SKM-1 treated with dmso at 0.1 percent for 144 hours (cell line): ENCODE measurements around the gene SSBP2.
A peak's percentile ranks its signal among the peaks of the same experiment; 100 is the strongest.
"Not testable (repeated sequence)": the region's sequence is repeated elsewhere in the genome, so short reads cannot be mapped to it uniquely, and the experiment has no call there.

Experiments
- DNase-seq: peaks from one replicate; lab custom pipeline; 2025; ENCODE audit not compliant: unreplicated experiment; lab: John Stamatoyannopoulos, UW

SSBP2 gene

DNA sequence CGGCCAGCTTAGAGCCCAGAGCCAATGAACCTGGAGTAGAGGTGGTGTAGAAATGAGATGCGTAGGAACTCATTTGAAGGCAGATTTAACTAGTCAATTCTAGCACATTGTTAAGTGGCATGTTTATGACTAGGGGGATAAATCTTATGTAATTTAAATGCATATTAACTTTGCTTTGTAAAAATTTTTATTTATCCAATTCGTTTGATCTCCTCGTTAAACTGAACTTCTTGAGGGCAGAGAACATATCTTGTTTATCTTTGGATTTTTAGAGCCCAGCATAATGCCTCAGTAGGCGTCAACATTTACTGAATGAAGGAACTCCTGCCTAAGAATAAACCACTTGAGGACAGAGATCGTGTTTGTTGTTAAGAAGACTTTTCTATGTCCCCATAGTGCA, 315.9 kb downstream of the SSBP2 start:
- no peak for DNase-seq

- DNase-seq: no peak
Observed at GRCh38 chr5:81429985-81430384, 320.9 kb downstream of the SSBP2 start.

GRCh38 chr5:81429363-81429762, 321.5 kb downstream of the SSBP2 start:
- DNase-seq: no peak

DNA sequence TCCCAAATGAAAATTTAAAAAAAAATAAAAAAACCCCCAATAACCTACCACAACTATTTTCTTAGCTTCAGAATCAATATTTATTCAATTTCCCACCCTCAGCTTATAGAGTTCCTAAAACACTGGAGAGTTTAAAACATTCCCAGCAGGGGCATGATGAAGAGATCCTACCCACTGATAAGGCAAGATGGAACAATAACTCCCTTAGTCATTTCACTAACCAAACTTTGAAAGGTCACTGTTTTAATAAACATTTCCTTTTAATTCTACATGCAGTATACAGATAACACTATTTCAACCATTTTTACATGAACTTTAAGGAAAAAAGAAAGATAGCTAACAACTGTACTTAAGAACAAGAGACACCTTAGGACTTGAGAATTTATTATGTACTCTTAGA, 322.0 kb downstream of the SSBP2 start:
- no peak for DNase-seq

GRCh38 chr5:81428446-81428845, 322.5 kb downstream of the SSBP2 start:
- DNase-seq: no peak

GRCh38 chr5:81427566-81427965, 323.3 kb downstream of the SSBP2 start:
- no peak for DNase-seq

- DNase-seq: no peak
Observed at GRCh38 chr5:81426359-81427030, 324.4 kb downstream of the SSBP2 start.

GRCh38 chr5:81425569-81425968, 325.3 kb downstream of the SSBP2 start:
- peak; percentile 8 for DNase-seq

- no peak for DNase-seq
Observed at GRCh38 chr5:81424728-81425127, 326.2 kb downstream of the SSBP2 start.

- DNase-seq: no peak
Observed at GRCh38 chr5:81422671-81423070, 328.2 kb downstream of the SSBP2 start.

- no peak for DNase-seq
Observed at GRCh38 chr5:81420039-81420667, 330.7 kb downstream of the SSBP2 start.

GRCh38 chr5:81418606-81419005, 332.3 kb downstream of the SSBP2 start:
- DNase-seq: no peak

GRCh38 chr5:81417052-81417451, 333.8 kb downstream of the SSBP2 start:
- no peak for DNase-seq

DNA sequence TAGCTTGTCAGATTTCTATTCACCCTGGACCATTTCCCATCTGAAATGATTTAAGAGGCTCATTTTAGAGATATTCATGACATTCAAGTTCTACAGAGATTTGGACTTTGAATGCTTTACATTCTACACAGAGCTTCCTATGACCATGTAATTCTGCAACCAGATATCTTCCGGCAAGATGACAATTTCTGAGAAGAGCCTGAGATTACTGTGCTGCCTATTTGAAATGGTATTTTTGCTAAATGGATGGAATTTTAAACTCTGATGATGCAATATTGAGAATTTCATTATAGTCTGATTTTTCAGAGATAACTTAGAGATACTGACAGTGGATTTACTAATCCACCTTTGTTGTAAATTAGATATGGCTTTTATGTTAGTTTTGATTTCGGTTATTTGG, 341.0 kb downstream of the SSBP2 start:
- DNase-seq: no peak

- no peak for DNase-seq
Observed at GRCh38 chr5:81409361-81409760, 341.5 kb downstream of the SSBP2 start.

- no peak for DNase-seq
Observed at GRCh38 chr5:81408496-81408895, 342.4 kb downstream of the SSBP2 start.

DNA sequence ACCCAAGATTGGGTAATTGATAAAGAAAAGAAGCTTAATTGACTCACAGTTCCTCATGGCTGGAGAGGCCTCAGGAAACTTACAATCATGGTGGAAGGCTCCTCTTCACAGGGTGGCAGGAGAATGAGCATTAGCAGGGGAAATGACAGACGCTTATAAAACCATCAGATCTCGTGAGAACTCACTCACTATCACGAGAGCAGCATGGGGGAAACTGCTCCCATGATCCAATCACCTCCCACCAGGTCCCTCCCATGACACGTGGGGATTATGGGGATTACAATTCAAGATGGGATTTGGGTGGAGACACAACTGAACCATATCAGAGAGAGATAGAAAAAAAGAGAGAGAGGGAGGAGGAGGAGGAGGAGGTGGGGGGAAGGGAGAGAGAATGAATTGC, 343.1 kb downstream of the SSBP2 start:
- DNase-seq: not testable (repeated sequence)

GRCh38 chr5:81405126-81405891, 345.6 kb downstream of the SSBP2 start:
- no peak for DNase-seq

GRCh38 chr5:81402192-81402930, 348.5 kb downstream of the SSBP2 start:
- no peak for DNase-seq

DNA sequence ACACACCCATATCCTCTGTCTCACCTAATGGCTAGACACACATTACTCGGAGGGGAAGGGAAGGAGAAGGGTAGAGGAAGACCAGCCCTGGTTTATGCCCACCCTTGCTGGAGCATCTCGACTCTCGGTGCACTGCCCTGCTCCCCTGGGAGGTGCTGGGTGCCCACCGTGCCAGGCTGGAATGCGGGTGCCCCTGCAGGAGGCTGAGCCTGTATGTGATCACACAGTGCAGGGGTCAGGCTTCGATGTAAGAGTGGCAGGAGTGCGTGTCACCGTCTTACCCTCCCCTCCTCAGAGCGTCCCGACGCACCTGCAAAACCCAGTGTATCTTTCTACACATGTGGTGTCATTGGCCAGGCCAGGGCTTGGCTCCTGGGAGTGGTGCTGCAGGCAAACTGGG, 349.6 kb downstream of the SSBP2 start:
- no peak for DNase-seq

GRCh38 chr5:81400375-81400774, 350.5 kb downstream of the SSBP2 start:
- peak; percentile 35 for DNase-seq

GRCh38 chr5:81398741-81399140, 352.2 kb downstream of the SSBP2 start:
- DNase-seq: no peak
